HG03378 (cell line): ENCODE measurements around the gene BSPRY.

Source experiments
- ATAC-seq: cut with Tn5 transposase; IDR thresholded peaks from one replicate; pipeline ENCODE4 v1.9.1; 2021; ENCODE audit warnings: mild to moderate bottlenecking, moderate library complexity; ENCODE audit not compliant: unreplicated experiment

Gene BSPRY

GRCh38 chr9:113349445-113350094, at the start of gene BSPRY:
Gene BSPRY, plus strand, starts transcription at chr9:113349541. Its CDS starts 39 bp downstream, at chr9:113349580.
- no peak for ATAC-seq

GRCh38 chr9:113299800-113300292, 49.5 kb upstream of the BSPRY start:
- ATAC-seq = no peak

GRCh38 chr9:113301548-113301947, 47.8 kb upstream of the BSPRY start:
- no peak for ATAC-seq

- no peak for ATAC-seq
These were observed 46.4 kb upstream of the BSPRY start, which contains the start of gene RNF183 for GRCh38 chr9:113302792-113303418. Gene RNF183, minus strand, starts transcription at chr9:113303376. Its CDS starts 5,192 bp downstream, at chr9:113298184.

GRCh38 chr9:113306566-113306965, 42.8 kb upstream of the BSPRY start:
- no peak for ATAC-seq

DNA sequence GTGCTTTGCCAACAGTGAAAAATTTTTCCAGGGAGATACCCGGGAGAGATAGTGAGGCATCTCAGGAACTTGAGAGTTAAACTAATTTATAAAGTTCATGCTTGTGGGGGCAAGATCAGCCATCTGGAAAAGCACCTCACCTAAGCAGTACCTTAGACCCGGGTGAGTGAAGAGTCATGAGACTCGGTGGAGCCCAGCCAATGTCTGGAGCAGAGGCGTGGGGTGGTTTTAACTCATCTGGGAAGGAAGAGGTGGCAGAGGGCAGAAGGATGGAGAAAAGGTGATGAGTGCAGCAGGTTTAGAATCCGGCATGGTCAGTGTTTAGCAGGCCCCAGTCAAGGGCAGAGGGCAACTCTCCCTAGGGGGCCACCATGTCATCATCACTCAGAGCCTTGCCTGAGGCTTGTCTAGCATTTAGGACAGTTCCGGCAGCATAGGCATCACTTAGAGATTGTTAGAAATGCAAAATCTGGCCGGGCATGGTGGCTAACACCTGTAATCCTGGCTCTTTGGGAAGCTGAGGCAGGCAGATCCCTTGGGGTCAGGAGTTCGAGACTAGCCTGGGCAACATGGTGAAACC, 41.9 kb upstream of the BSPRY start:
- no peak for ATAC-seq

DNA sequence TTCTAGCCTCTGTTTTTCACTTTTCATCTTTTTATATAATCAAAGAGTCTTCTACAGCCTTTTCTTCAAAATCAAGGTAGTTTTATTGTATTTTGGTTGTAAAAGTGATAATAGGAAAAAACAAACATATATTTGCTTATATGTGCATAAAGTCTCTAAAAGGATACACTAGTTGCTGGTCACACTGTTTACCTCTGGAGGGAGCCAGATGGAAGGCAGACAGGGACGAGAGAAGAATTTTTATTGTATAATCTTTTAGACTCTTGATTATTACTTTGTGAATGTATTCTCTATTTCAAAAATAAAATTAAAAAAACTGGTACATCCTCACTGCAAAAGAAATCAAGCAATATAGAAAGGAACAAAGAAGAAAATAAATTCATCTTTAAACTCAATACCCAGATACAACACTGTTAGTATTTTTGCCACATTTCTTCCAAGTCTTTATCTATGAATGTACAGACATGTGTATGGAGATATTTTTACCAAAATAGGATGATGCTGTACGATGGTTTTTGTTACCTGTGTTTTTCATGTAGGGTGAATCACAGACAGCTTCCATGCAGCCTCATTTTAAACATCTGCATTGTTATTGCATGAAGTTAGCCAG, 40.0 kb upstream of the BSPRY start:
- ATAC-seq = no peak

DNA sequence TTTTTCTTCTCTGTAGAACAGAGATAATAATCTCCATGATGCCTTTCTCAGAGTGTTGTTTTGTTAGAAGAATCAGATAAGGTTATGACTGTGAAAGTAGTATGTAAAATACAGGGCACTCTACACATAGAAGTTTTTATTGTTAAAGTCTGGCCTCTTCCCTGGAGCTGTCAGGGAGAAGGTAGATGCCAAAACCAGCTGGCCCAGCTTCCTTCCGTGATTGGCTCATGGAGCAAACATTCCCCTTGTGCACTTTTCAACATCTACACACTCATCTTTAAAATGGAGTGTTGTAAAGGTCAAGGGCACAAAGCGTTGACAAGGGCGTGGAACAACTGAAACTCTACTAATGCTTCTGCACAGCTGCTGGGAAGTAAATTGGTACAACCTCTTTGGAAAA, 38.8 kb upstream of the BSPRY start:
- no peak for ATAC-seq

DNA sequence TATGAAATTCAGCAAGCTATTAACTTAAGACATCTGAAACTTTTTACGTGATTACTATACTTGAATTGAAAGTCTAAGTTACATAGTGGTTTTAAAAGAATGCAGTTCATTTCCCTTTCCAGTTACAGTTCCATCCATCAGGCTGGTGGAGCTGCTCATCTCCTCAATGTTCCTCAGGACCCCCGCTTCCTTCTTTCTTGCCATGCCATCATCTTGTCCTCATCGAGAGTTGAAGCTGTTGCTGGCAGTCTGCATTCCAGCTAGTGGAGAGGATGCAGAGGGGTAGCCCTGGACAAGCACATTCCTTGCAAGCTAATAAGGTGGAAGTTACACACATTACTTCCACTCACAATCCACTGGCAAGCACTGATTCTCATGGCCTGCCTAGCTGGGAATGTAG, 37.4 kb upstream of the BSPRY start:
- no peak for ATAC-seq

GRCh38 chr9:113313261-113313660, 36.1 kb upstream of the BSPRY start:
- ATAC-seq = no peak

DNA sequence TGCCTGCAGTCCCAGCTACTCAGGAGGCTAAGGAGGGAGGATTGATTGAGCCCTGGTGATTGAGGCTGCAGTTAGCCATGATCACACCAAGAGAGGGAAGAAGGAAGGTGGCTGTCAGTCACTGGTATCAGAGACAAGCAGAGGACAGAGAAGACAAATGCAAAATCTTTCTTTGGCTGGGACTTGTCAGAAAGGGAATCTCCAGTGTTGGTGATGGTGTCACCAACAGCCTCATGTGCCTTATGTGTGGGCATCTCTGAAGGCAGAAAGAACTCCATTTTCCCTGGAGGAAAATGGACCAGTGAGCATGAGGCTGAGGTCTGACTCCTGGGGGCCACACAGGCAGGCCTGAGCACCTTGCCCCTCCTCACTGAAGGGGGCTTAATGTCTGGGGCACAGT, 34.1 kb upstream of the BSPRY start:
- ATAC-seq = no peak

GRCh38 chr9:113316030-113316429, 33.3 kb upstream of the BSPRY start:
- no peak for ATAC-seq

- no peak for ATAC-seq
These were observed 31.6 kb upstream of the BSPRY start for GRCh38 chr9:113317777-113318176.

DNA sequence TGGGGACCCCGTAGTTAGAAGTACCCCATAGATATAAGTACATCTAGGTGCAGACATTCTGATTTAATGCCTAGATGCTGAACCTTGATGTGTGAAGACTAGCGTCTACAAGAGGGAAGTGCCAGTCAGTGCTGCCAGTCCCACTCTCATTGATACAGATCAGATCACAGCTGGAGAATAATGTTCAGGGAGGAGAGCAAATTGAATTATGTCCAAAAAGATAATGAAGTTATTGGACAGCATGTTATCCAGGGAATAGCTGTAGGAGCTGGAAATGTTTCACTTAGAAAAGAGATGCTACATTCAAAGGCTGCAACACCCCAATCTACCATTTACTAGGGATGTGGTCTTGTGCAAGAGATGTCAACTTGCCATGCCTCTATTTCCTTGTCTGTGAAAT, 30.3 kb upstream of the BSPRY start:
- no peak for ATAC-seq

DNA sequence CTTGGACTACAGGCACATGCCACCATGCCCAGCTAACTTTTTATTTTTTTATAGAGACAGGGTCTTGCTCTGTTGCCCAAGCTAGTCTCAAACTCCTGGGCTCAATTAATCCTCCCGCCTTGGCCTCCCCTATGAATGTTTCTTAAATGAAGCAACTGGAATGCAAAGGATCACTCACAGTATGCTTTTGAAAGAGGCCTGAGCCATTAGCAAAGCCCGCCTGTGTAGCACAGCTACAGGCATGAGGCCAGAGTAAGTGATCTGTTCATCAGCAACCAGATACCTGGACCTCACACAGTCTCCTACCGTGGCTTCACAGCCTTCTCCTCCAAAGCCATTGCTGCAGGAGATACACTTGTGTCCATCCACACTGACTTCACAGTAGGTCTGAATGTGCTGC, 29.3 kb upstream of the BSPRY start:
- ATAC-seq = no peak

DNA sequence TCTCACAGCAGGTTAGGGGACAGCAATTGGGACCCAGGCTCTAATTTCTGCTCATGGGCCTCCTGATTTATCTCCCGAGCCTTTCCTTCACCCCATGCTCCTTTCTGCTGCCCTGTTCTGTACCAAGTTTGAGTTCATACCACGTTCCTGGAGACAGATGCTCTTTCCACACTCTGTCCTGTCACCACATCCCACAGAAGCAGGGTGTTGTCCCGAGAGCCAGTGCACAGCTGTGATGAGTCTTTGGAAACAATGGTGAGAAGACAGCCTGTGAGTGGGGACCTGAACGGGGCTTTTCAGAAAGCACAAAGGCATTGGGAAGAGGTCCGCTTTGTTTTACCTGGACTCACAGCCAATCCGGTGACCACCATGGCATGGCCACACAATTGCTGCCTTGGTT, 26.7 kb upstream of the BSPRY start:
- ATAC-seq = no peak

GRCh38 chr9:113326230-113326629, 23.1 kb upstream of the BSPRY start:
- ATAC-seq = no peak

- ATAC-seq = no peak
These were observed 21.1 kb upstream of the BSPRY start for GRCh38 chr9:113328045-113328782.

GRCh38 chr9:113331780-113332179, 17.6 kb upstream of the BSPRY start:
- ATAC-seq = no peak

- no peak for ATAC-seq
These were observed 11.6 kb upstream of the BSPRY start for GRCh38 chr9:113337714-113338113.
